Amygdala (tissue), 56 donors: Measurements from ENCODE around the gene FGFBP2.

Experiments
- DNase-seq, 56 donors: peaks; one replicate each; lab custom pipeline; 2025; lab: John Stamatoyannopoulos, UW

FGFBP2 gene

GRCh38 chr4:15971068-15971801 lies 8.3 kb upstream of the FGFBP2 start:
- DNase-seq: no peak

DNA sequence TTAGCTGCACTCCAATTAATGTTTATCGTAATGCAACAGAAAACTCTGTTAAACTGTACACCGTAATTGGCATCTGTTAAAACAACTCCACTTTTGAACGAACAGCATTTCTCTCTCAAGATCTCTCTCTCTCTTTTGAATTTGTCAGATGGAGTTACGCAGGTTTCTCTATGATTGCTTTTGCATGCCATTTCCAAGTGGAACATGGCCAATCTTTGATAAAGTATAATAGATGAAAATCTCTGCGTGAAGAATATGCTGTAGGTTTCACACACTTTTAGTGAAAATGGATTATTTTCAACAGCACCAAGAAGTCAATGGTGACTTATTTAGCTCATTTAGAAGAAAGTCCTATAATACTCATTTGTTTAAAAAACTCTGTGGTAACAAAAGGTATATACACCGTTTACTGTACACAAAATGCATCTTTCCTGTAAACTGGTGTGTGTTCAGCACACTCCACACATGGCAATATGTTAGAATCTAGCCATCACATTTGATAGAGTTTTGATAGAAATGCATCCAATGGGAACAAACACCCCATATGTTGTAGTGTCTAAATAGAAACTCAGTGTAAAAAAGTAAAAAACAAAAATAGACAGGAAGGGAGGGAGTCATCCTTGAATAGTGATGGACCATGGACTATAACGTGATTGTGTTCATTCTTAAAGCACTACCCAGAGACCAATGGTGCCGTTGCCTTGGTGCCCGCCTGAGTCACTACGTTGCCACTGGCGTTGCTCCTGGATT lies 5.8 kb upstream of the FGFBP2 start:
- no peak for DNase-seq

GRCh38 chr4:15965325-15965724 lies 2.4 kb upstream of the FGFBP2 start:
- no peak for DNase-seq

DNA sequence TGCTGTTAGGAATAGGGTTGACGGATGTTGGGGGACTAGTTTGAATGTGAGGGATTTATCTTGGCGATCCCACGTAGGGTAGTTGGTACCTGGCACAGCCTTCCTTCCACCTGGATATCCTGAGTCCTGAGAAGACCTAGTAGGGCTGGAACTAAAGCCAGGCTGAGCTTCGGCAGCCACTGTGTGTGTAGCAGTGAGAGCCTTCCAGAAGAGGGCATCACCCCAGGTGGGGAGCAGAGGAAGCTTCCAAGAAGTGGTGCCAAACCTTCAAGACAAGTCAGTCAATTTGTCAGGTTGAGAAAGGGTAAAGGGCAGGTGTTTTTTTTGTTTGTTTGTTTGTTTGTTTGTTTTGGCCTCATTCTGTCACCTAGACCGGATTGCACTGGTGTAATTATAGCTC lies 1.2 kb upstream of the FGFBP2 start:
- no peak for DNase-seq

DNA sequence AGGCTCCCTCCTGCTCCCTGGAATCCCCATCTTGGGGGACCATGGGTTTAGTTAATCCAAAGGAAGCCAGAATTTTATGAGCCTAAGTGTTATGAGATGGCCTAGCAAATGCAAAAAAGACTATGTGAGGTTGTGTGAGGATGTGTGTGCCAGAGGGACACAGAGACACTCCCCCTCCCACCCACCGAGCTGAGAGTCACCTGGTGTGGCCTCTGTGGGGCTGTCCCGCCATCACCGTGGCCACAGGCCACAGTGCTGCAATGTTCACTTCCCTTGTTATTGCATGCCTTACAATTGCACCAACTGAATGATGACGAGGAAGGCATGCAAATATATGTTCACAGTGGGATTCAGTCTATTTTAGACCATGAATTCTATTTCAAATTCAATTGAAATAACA lies 601 bp upstream of the FGFBP2 start:
- no peak for DNase-seq

GRCh38 chr4:15961781-15962510 lies 1.0 kb downstream of the FGFBP2 start:
- DNase-seq: no peak

GRCh38 chr4:15958562-15958961 lies 4.4 kb downstream of the FGFBP2 start:
- DNase-seq: no peak

GRCh38 chr4:15956179-15956850 lies 6.7 kb downstream of the FGFBP2 start:
- DNase-seq: peak in 39 of 56 donors; percentile 1 to 78 (median 13)

DNA sequence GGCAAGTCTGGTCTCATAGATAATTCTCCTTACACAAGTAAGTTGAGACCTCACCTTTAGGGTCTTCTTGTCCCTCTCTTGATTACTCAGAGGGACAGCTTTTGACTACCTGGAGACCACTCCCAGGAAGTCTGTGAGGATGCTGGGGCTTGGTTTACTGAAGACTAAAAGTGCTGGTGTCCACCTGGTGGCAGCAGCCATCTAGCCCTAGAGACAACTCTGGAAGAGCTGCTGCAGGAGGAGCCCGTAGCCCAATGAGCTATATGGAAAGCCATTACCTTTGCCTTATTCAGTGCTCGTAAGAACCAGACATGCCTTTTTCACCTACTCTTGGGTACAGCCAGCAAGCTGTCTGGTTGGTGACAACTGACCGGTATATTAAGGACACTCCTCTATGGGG lies 7.3 kb downstream of the FGFBP2 start:
- DNase-seq: no peak

DNA sequence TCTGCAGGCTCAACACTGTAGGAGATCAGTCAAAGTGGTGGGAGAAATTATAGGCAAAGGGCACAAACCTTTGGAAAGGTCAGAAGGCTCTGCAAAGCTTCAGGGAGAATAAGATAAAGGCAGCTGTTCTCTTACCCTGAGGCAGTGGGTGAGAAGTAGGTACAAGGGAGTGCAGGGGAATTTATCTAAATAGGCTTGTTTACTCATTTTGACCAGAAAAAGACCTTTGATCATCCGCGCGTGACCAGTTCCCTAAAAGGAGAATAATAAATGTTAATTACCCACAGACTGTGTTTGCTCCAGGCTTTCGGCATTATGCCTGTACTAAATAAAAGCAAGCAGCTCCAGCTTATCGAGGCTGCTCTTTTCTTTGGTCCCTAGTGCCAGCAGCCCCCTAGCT lies 9.3 kb downstream of the FGFBP2 start:
- DNase-seq: no peak

GRCh38 chr4:15951781-15952180 lies 11.2 kb downstream of the FGFBP2 start:
- DNase-seq: no peak

DNA sequence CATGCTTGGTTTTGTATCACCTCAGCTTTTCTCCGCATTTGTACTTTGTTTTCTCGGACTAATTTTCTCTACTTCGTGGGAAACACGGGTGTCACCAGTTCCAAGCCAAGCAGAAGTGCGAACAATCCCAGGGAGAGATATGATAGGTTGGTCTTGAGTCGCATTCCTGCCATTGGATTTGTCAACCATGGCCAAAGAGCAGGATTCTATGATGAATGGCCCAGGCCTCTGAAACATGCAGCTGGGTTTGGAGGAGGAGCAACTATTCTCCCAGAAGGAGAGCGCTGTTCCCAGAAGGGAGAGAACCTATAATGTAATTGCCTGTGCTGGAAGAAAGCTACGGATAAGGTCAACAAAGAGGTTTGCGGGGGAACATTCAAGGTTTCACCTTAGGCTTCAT lies 14.1 kb downstream of the FGFBP2 start:
- DNase-seq: no peak

GRCh38 chr4:15947684-15948083 lies 15.3 kb downstream of the FGFBP2 start:
- DNase-seq: no peak

DNA sequence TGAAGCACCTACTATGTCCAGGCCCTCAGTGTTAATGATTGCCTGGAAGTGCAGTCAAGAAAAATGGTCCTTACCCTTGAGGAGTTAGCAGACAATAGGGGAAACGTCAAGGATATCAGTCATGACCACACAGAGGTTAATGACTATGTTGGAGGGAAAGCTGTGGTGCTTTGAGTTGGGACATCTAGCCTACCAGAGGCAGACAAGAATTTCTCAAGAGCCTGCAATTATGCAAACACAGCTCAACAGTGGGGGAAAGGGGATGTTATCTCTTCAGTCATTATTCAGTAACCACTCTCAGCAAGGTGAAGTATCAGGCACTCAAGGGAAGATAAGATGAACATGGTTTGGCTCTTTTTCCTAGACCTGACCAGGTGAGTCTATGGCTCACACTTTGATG lies 17.5 kb downstream of the FGFBP2 start:
- DNase-seq: no peak

GRCh38 chr4:15944895-15945294 lies 18.1 kb downstream of the FGFBP2 start:
- DNase-seq: no peak

GRCh38 chr4:15942283-15942682 lies 20.7 kb downstream of the FGFBP2 start:
- DNase-seq: no peak

DNA sequence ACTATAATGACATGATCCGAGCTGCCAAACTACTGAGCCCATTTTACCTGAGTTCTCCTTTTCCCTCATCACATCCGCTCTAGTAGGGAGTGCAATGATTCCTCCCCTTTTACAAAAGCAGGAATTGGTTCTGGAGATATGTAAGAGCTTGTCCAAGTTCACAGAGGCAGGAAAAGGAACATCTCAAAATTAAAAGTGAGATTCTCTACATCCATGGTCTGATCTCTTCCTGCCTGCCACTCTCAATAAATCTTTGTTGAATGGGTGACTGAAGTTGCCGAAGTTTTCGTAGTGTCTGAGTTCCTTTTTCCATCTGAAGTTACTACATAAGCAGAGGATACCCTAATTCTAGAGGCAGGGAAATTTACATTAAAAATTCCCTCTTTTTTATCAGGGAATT lies 24.3 kb downstream of the FGFBP2 start, which contains the start of gene FGFBP1:
Gene FGFBP1, minus strand, starts transcription at position 101 of the 400 bp plus-strand sequence. CDS start 2,108 bp downstream, outside the sequence.
- no peak for DNase-seq

DNA sequence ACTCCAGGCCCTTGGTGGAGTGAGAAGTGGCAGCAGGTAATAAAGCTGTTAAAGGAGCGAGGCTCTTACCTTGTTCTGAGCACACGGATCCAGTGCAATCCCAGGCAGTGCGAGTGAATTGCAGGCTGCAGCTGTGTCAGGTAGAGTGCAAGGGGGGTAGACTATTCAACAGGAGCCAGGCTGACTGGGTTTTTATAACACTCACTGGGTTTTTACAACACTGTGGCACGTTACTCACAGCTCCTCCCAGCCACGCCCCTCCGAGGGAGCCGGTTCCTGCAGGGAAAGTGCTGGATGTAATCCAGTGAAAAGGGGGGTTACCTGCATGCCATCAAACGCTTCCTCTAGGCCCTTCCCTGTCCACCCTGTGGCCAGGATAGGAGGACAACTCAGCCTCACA lies 24.8 kb downstream of the FGFBP2 start:
- DNase-seq: no peak

GRCh38 chr4:15936495-15936894 lies 26.5 kb downstream of the FGFBP2 start:
- no peak for DNase-seq

GRCh38 chr4:15935504-15936402 lies 27.2 kb downstream of the FGFBP2 start:
- no peak for DNase-seq
